ENCODE data around the gene PDGFC.

PDGFC gene

DNA sequence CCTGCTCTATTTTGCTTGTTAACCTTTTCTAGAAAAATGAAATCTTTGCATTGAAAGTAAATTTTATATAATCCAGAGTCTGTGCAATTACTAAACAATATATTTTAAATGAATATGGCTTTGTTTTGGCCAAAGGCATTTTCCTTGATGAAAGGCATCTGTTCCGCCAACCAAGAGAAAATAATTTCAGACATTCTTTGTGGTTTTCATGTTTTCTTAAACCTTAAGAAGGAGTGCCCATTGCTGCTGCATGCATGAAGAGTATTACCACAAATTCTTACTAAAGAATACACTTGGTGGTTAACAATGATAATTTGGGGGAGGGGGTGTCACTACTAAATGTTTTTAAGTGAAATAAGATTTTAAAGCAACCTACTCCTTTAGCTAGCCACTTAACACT, 2.7 kb upstream of the PDGFC start:
- no peak for DNase-seq (ENCODE audit: low read depth in 1 of 2, low spot score in 1 of 2)

DNA sequence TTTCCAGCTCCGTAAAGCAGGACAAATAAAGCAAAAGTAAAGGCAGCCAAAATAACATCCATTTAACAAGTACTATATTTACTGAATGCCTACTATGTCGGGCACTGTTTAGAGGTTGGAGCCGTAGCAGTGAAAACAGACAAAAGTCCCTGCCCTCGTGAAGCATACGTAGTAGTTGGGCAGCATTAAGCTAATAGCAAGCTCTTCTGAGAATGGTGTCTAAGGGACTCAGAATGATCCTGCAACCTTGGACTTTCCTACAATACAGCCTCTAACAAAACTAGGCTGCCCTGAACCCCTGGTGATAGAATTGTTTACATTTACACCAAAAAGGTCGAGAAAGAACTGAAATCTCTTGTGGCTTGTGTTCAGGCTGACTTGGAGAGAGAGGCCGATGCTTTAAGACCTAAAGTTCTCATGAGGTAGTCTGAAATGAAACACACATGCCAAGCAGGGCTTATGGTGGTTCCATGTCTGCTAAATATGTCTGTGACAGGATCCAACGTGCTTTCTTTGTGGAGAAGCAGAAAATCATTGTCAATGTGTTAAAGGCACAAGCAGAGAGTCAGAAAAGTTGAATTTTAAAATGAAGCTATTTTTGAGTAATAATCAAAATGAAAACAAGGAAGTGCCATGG, 898 bp upstream of the PDGFC start:
- DNase-seq (ENCODE audit: low read depth in 1 of 2, low spot score in 1 of 2), result no peak

DNA sequence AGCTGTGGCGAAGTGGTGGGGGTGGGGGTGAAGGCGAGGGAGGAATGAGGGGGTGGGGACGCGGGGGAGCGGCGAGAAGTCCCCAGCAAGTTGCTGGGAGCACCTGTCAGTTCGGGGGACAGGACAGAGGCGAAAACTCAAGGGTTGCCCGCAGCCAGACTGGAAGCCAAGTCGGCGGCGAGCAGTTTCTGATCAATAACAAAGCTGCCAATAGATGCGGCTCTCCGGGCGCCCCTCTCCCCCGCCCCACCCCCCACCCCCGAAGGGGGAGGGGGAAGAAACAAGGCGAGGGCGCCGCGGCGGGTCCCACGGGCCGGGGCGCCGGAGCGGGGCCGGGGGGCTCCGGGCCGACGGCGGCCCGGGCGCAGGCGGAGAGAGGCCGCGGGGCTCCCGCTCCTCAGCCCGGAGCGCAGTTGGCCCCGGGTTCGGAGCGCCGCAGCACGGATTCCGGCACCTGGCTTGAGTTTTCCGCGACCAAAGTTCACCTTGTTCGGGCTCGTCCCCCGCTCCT, 379 bp downstream of the PDGFC start:
- DNase-seq (ENCODE audit: low read depth in 1 of 2, low spot score in 1 of 2), result no peak

DNA sequence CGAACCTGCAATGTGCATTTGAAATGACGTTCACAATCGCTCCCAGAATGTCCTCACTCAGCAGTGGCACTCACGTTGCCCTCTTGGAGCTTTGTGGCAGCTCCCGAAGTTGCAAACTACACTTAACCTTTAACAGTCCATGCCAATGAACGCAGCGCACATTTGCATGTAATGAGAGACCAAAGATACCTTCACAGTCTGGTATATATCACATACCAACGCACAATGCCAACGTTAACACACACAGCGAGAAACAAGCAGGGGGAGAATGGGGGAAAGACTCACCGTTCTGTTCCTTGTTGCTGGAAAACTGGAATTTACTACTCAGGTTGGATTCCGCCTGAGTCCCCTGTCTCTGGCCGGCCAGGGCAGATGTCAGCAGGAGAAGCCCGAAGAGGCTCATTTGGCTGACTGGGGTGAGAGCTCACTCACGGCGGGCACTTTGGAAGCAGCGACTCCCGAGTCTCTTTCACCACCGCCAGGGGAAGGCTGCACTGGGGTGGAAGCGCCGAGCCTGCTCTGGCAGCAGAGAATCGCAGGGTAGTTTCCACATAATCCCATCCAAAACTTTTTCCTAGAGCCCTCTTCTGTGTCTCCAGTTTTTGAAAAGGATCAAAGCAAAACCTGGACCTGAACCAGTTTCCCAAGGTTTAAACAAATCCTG, 966 bp downstream of the PDGFC start:
- DNase-seq (ENCODE audit: low read depth in 1 of 2, low spot score in 1 of 2), result no peak

DNA sequence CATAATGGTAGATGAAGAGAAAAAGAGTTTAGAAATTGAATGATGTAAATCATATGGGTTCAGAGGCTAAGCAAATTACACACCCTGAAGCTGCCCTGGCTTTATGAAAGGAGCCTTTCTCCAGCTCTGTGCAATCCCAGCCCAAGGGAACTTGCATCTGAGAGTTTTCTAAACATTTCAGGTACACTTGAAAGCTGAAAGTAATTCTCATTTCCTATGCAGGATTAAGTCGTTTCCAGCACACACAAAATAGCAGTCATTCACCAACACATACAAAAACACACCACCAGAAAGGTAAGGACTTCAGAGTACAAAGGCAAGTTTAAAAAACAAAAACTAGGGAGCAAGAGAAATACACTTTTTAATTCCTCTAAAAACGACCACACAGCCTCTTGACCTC, 1.7 kb downstream of the PDGFC start:
- no peak for DNase-seq (ENCODE audit: low read depth in 1 of 2, low spot score in 1 of 2)

DNA sequence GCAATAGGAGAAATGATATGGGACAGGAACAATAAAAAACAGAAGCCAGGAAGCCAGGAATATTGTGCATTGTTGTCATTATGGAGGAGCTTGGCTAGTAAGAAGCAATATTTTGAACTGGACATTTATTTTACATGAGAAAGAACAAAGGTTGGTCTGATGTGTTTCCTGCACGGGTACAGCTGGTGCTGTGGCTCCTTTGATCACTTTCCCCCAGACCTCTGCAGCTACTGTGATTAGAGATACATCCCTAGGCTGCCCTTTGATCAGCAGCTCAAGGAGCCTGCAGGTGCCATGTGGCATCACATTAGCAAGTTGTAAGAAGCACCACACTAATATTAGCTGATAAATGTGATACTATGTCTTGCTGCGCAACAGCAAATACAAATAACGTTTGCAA, 2.5 kb downstream of the PDGFC start:
- DNase-seq (ENCODE audit: low read depth in 1 of 2, low spot score in 1 of 2), result no peak

DNA sequence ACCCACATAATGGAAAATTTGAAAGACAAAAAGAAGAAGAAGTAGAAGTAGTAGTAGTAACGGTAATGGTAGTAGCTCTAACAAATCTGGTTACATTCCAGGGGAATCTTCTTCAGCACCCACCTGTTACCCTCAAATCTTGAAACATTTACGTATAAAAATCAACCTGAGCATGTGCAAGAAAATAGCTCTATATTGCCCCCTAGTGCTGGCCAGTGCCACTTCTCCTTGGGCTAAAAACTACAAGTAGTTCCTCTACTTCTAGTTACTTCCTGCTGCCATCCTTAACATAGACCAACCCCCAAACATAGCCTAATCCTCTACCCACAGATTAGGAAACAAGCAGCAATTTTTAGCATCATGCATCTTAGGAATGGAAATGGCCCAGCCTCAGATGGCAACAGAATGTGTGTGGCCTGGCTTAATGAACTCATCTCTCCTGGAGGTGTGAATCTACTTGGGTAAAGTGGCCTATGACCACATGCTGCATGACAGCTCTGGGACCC, 3.1 kb downstream of the PDGFC start:
- no peak for DNase-seq (ENCODE audit: low read depth in 1 of 2, low spot score in 1 of 2)

DNA sequence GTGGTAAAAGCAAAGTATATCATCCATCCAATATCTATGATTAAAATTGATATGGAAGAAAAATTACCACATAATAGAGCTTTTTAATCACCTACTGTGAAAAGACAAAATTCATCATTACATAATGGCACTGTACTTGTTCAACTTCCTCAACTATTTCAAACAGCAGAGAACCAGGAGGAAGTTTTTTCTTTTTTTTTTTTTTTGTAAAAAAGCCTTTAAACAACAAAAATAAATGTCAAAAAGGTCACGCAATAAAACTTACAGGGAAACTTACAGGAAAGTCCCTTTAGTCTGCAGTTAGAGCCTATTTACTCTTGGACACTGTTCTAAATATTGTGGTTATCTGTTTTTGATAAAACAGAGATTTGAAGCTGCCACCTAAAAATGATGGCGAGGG, 4.8 kb downstream of the PDGFC start:
- DNase-seq (ENCODE audit: low read depth in 1 of 2, low spot score in 1 of 2), result no peak

DNA sequence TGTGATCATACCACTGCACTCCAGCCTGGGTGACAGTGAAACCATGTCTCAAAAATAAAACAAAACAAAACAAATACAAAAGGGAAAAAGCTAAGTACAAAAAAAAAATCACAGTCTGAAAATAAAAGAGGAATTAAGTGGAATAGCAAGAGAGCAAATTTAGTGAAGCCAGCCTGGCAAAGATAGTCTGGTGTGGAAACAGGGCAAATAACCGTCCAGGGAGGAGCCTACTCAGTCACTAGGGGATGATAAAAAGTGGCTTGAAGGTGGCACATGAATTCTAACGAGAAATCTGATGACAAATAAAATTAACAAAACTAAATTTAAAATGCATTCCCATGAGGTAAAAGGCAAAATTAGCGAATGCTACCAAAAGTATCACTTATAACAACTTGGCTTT, 8.2 kb downstream of the PDGFC start:
- DNase-seq (ENCODE audit: low read depth in 1 of 2, low spot score in 1 of 2), result no peak

DNA sequence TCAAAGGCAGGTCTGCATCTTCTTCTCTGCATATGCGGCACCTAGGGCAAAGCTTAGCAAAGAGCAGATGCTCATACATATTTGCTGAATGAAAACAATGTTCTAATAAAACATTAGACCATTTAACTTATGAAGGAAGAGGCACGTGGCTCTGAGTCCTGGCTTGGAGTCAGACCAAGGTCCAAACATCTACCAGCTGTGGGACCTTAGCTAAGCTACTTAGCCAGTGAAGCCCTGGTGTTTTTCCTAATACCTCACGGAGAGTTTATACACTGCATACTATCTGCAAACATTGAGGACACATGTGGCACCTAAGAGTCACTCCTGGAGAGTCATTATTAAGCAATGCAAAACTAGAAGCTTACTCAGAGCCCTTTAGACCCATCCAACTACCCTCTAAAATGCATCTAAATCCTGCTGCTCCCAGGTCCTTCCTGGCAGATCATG, 9.0 kb downstream of the PDGFC start:
- DNase-seq (ENCODE audit: low read depth in 1 of 2, low spot score in 1 of 2), result no peak

DNA sequence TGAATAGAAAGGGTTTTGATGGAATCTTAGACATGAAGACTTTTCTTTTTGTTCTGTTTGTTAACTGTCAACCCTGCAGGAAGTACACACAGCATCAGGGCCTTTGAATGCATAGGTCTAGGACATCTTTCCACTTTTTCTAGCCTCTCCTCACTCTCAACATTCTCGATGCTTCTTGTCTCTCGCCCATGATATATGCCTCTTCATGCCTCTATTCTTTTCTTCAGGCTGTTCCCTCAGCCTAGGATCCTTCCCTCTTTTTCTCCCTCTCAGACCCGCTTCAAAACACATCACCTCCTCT, 9.6 kb downstream of the PDGFC start:
- DNase-seq (ENCODE audit: low read depth in 1 of 2, low spot score in 1 of 2), result no peak

DNA sequence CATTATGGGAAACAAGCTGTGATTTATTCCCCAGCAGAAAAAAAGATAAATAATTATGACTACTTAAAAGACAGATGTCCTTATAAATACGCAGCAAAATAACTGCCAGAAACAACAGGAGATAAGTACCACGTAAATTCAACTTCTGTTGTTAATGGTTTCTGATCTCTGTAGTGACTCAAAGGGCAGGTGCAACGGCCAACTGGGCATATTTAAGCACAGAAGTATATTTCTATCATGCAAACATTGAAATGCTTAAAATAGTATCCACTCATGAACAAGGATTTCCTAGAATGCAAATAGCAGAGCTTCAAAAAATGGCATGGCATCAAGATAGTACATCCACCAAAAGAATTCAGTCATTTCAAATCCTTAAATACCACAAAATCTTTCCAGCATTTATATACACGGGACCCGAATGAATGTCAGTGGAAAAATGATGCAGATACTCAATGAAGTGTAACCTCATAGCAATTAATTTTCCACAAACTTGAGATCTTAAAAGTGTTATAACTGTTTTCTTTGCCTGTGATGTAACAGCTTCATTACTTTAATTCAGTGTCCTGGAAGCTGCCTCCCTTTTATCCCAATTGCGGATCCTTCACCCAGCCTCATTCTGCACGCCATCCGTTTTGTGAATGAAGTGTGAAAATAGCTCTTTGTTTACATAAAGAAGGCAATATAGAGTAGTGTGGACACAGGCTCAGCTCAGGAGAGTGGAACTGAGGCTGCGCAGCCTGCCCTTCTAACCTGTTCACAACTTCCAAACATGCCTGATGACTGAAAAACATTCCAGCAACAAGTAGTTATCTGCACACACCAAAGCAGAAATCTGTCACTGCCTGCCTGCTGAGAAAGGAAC, 10.2 kb downstream of the PDGFC start:
- no peak for DNase-seq (ENCODE audit: low read depth in 1 of 2, low spot score in 1 of 2)

DNA sequence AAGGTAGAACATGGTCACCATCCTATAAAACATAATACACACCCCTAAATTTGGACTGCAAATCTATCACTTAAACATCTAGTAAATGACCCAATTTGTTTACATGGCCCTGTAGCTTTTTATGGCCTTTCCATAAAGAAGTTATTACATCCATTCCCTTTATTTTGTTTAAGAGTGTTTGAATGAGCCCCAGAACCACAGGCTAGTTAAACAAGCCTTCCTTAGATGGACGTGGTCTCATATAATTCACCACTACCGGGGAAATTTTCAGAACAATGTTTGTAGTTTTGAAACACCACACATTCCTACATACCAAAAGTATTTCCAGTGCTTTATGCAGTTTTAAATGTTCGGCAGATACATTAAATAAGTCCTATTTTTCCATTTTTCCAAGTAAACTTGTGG, 12.3 kb downstream of the PDGFC start:
- DNase-seq (ENCODE audit: low read depth in 1 of 2, low spot score in 1 of 2), result no peak

DNA sequence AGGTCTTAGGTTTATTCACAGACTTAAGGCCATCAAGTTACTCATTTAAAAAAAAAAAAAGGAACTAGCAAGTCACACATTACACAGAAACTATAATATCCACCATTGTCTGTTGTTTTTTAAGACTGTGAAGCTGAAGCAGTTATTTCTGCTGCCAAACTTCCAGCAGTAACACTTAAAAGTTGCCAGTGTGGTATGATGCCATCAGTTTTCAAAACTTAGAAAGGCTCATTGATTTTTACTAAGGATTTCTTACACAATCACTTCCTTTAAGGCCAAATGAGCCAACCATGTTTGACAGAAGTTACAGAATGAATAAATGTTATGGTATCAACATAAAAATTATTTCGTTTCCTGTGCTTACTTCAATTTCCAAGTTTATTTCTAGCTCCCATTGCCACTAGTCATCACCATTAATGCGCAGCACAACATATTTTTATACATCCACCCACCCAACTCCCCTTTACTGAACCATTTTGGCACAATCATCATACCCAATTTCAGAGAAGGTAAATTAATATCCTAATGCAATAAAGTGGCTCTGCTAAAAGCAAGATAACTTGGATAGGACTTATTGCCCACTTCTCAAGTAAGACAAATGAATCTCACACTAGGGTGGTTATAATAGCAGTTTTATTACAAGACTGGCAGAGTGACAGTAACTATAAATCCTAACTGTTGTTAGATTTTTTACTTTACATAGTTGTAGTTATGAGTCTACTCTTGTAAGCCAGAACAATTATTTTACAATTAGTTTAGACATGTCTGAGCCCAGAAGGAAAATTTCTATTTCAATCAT, 13.1 kb downstream of the PDGFC start:
- no peak for DNase-seq (ENCODE audit: low read depth in 1 of 2, low spot score in 1 of 2)

DNA sequence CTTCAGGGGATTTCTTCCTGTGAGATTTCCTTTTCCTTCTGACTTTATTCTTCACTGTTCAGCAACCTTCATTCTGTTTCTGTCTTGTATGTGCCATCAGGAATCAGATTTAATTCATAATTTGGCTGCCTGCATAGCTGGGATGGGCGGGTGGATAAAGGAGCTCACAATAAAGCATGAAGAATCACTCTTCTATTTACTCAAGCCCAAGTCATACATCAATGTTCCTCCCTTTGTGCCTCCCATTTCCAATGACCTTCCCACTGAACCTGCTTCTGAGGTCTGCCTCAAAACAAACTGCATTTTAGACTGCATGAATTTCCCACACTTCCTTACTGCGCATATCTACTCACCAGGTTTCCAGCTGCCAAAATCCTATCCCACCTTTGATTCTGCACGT, 14.0 kb downstream of the PDGFC start:
- DNase-seq (ENCODE audit: low read depth in 1 of 2, low spot score in 1 of 2), result no peak

DNA sequence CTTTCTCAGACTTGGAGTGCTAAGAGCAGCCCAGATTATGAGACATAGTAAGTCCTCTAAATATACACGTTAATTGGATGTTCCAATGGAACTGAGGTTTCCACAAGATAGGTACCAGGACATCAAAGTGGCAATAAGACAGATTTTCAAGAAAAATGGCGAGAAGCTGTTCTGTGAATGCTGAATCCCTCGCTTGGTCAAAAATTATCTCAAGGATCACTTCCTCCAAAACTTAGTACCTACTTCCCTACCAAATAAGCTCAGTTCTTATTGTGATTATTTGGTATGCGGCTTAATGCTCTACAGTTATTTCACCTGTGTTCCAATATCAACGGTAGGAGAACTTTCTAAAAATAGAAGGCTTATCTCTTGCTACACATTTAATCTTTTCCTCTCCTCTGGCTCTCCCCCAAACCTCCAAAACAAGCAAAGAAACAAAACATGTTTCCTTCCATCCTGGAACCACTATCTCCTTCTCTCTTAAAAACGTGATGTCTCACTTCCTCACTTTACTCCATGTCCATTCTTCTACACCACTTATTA, 14.7 kb downstream of the PDGFC start:
- no peak for DNase-seq (ENCODE audit: low read depth in 1 of 2, low spot score in 1 of 2)

DNA sequence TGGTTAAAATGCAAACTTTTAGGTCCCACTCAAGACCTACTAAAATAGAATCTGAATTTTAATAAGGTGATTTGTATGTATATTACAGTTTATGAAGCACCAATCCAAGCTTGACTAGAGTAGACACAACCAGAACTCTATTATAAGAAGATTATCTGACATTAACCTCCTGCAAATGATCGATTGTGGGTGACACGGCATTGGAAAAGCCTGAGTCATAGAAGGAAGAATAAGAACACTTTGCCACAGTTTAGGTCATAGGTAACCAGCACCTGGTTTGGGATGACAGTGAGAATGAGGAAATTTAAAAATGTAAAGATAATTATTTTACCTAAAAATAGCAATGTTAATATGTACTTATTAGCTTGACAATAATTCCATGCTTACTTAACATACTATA, 15.2 kb downstream of the PDGFC start:
- no peak for DNase-seq (ENCODE audit: low read depth in 1 of 2, low spot score in 1 of 2)

DNA sequence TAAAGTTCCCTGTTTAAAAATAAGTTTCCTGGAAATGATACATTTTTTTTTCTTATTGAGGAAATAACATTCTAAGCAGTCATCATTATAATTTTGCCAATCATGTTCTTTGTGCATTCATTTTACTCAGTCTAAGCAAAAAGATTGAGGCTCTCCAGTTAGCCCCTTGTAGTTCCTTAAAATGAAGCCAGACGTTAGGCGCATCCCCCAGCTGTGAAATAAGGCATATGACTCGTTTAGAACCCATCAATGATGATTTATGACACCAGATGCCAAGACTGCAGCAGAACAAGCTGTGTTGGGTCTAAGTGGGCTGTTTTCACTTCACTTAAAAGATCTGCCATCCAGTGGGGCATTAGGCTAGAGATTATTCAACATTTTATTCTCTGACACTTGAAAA, 17.0 kb downstream of the PDGFC start:
- DNase-seq (ENCODE audit: low read depth in 1 of 2, low spot score in 1 of 2), result no peak

DNA sequence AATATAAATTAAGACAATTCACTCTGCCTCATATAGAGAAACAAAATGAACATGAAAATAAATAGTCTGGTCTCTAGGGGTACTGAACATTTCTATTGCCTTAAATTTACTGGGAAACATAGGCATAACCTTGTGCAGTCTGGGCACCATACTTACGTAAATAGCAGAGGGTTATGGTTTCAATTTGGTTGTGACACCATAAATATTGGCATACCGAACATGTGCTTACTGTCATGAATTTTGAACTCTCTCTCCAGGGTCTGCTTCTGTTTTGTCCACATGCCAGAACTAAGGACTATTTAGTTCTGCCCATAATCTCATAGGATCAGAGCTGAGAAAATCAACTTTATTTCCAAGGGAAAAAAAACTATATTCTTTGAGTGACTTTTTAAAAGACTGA, 17.6 kb downstream of the PDGFC start:
- no peak for DNase-seq (ENCODE audit: low read depth in 1 of 2, low spot score in 1 of 2)

DNA sequence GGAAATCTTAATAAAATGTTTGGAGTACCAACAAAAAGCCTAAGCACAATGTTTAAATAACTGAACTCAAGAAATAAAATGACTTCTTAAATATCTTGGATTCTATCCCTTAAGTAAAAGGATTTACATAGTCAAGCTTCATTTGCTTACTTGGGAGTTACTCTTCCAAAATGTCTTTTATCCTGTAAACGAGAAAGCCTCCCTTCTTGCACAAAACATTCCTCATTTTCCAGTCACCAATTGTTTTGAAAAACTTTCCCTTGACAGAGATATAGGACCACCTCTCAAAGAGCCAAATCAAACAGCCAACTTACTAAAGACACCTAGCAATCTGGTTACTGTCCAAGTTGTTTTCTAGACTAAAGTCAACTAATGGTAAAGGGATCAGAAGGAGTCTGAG, 18.6 kb downstream of the PDGFC start:
- no peak for DNase-seq (ENCODE audit: low read depth in 1 of 2, low spot score in 1 of 2)

Data from activated T-helper 1 cell treated with anti-CD3 and anti-CD28 coated beads, Interleukin-2, amount 50 U/mL, for 16 hours (primary cell).